NCI-H1694 (cell line): ENCODE results near the gene PARL.
"Not testable (repeated sequence)": the region's sequence is repeated elsewhere in the genome, so short reads cannot be mapped to it uniquely, and the experiment has no call there.

ENCODE experiments used
- DNase-seq: peaks from one replicate; lab custom pipeline; 2025; lab: John Stamatoyannopoulos, UW

PARL gene

DNA sequence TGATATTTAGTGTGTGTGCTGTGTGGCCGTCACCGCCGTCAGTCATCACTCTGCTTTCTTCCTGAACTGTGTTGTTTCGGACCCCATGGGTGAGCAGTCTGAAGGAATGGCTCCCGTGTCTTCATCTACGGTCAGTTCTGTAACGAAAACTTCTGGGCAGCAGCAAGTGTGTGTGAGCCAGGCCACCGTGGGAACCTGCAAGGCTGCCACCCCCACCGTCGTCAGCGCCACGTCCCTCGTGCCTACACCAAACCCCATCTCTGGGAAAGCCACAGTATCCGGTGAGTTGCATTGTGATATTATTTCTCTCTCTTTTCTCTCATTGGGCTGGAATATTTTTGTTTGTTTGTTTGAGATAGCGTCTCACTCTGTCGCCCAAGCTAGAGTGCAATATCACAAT is 94.0 kb downstream of the PARL start:
- no peak for DNase-seq

DNA sequence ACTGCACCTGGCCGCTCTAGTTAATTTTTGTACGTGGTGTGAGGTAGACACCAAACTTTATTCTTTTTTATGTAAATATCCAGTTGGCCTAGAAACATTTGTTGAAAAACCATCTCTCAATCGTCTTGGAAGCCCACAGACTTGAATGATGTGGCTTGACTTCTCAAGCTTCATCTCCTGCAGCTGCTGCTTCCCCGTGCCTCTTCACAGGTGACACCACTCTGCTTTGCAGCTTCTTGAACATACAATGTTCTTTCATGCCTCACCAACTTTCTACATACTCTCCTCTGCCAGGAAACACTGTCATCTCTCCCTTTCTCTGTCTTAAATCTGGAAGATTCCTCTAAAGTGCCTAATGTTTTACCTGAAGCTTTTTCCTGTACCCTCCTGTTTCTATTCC is 94.9 kb downstream of the PARL start:
- no peak for DNase-seq

DNA sequence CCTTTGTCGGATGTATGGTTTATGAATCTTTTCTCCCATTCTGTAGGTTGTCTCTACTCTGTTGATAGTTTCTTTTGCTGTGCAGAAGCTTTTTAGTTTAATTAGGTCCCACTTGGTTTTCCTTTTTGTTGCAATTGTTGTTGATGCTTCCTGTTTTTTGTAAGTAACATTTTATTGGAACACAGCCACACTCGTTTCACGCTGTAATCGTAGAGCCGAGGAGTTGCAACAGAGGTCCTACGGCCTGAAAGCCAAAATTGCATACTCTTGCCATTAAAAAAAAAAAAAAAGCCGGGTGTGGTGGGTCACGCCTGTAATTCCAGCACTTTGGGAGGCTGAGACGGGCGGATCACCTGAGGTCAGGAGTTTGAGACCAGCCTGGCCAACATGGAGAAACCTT is 100.2 kb downstream of the PARL start:
- DNase-seq, result not testable (repeated sequence)

DNA sequence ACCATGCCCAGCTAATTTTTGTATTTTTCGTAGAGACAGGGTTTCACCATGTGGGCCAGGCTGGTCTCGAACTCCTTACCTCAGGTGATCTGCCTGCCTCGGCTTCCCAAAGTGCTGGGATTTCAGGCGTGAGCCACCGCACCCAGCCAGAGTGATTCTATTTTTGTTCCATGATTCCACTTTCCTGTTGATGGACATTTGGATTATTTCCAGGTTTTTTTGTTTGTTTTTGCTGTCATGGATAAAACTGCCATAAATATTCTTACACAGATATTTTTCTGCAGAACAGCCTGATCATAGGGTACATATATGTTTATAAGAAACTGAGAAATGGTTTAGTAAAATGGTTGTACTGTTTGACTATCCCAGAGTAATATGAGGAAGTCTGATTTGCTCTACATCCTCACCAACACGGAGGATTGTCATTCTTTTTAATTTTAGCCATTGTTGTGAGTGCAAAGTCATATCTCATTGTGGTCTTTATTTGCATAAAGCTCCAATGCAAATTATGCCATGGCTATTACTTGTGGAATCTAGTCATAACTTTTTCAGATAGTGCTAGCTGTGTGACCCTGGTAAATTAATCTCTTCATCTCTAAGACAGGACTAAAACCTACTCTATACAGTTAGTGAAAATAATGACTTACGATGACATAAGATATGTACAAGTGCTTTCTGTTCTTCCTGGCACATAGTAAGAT is 102.0 kb downstream of the PARL start:
- DNase-seq, result no peak

DNA sequence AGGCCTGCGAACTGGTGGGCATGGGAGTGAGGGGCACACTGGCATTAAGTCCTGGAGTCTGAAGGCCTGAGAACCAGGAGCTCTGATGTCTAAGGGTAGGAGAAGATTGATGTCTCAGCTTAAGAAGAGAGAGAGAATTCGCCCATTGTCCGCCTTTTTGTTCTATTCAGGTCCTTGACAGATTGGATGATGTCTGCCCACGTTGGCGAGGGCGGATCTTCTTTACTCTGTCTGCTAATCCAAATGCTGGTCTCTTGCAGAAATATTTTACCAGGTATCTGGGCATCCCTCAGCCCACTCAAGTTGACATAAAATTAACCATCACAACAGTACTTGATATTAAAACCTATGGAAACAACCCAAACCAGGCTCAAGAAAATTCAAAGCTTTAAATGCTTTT is 103.4 kb downstream of the PARL start:
- DNase-seq, result no peak

DNA sequence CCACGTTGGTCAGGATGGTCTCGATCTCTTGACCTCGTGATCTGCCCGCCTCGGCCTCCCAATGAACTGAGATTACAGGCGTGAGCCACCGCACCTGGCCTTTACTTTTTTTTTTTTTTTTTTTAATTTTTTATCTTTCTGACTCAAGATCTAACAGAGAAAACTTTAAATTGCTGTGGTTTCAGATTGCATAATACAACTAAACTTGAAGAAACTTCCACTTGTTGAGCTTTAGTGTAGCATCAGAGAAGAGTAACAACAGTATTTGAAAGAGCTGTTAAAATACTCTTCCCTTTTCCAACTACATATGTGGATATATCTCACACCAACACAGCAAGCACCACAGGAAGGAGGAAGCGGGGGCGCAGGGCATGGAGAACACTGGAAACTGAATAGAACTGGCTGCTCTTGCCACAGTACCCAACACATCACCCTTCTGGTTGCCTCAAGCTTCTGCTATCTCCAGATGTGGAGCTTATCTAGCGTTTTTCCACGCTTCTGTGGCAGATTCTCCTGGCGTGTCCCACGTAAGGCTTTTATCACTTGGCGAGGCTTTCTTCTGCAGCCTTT is 104.7 kb downstream of the PARL start:
- no peak for DNase-seq
